WI38 (cell line): Measurements from ENCODE around the gene CLEC9A.
"Not testable (repeated sequence)": the region's sequence is repeated elsewhere in the genome, so short reads cannot be mapped to it uniquely, and the experiment has no call there.

Experiments used
- H3K4me3 ChIP-seq: 2 replicates; pipeline ENCODE4 v1.5.1; 2011; ENCODE audit warnings: low read depth, mild to moderate bottlenecking, control low read depth, low read length
- CTCF ChIP-seq: IDR thresholded peaks from 2 replicates; pipeline ENCODE4 v1.5.1; 2012; ENCODE audit warnings: low read depth, mild to moderate bottlenecking, control low read depth, low read length

CLEC9A gene

GRCh38 chr12:10016881-10017280, 13.6 kb upstream of the CLEC9A start:
- TF ChIP-seq CTCF, result no peak
- H3K4me3 ChIP-seq, result no peak overlapping the region

- no peak for TF ChIP-seq CTCF
- H3K4me3 ChIP-seq, result no peak overlapping the region
These were observed 12.1 kb upstream of the CLEC9A start for GRCh38 chr12:10018386-10018785.

- no peak for TF ChIP-seq CTCF
- H3K4me3 ChIP-seq, result no peak overlapping the region
These were observed 9.1 kb upstream of the CLEC9A start for GRCh38 chr12:10021342-10021741.

GRCh38 chr12:10025236-10025635, 5.2 kb upstream of the CLEC9A start:
- no peak overlapping the region for H3K4me3 ChIP-seq
- TF ChIP-seq CTCF, result no peak

GRCh38 chr12:10026666-10027065, 3.8 kb upstream of the CLEC9A start:
- not testable (repeated sequence) for H3K4me3 ChIP-seq

GRCh38 chr12:10027311-10027710, 3.2 kb upstream of the CLEC9A start:
- no peak overlapping the region for H3K4me3 ChIP-seq
- no peak for TF ChIP-seq CTCF

GRCh38 chr12:10027721-10028120, 2.8 kb upstream of the CLEC9A start:
- H3K4me3 ChIP-seq, result no peak overlapping the region
- no peak for TF ChIP-seq CTCF

GRCh38 chr12:10031321-10031720, 839 bp downstream of the CLEC9A start:
- TF ChIP-seq CTCF, result no peak
- H3K4me3 ChIP-seq, result peak overlapping the region; percentile 19; the same call in 1 of the 2 replicates
